IMR-90 (cell line): Measurements from ENCODE around the gene ACVR1. TPM values are rescaled to one million over a fixed set of nuclear protein-coding genes. Genes with fewer than 3 reads are reported as not detected.

Experiments
- ATAC-seq: fragments of 200-7000 bp; cut with Tn5 transposase; 2 replicates; pipeline ENCODE4 v1.9.1; 2020; ENCODE audit warnings: low read depth, mild to moderate bottlenecking, moderate library complexity
- BruUV-seq: library from RNA; stranded (reverse); fragments of 400-500 nt; replicated peaks from 2 replicates; lab custom pipeline; 2021; lab: Mats Ljungman, UMichigan
- CTCF ChIA-PET: fragments of 300-600 bp; formaldehyde crosslinking; extraction: SDS; loops from one replicate; lab custom pipeline; 2021; ENCODE audit warnings: antibody characterized with exemption; lab: Yijun Ruan, JAX
- POLR2A ChIA-PET: fragments of 300-600 bp; sonication (Branson Sonifier 250); formaldehyde crosslinking; loops from one replicate; lab custom pipeline; 2022; ENCODE audit warnings: antibody characterized with exemption; ENCODE audit not compliant: unreplicated experiment; lab: Charles Lee
- DNase-seq: peaks from one replicate; pipeline ENCODE4 v3.0.0; 2013
- H2AFZ ChIP-seq: replicated peaks from 2 replicates; pipeline ENCODE3; 2013; ENCODE audit warnings: low read length, mild to moderate bottlenecking; ENCODE audit not compliant: poor library complexity
- H2AK5ac ChIP-seq: 2 replicates; pipeline ENCODE4 v1.6.1; 2013; ENCODE audit warnings: low read depth, low read length, inconsistent platforms
- H2AK9ac ChIP-seq: replicated peaks from 2 replicates; pipeline ENCODE3; 2013; ENCODE audit warnings: mild to moderate bottlenecking, low read depth, low read length, moderate library complexity; ENCODE audit not compliant: poor library complexity
- H2BK120ac ChIP-seq: 2 replicates; pipeline ENCODE4 v1.6.1; 2013; ENCODE audit warnings: low read depth, low read length, inconsistent platforms
- H2BK15ac ChIP-seq: 3 replicates; pipeline ENCODE4 v1.6.1; 2013; ENCODE audit warnings: low read depth, low read length, inconsistent platforms
- H2BK20ac ChIP-seq: 2 replicates; pipeline ENCODE4 v1.6.1; 2013; ENCODE audit warnings: low read depth, mild to moderate bottlenecking, inconsistent platforms, low read length, moderate library complexity
- H2BK5ac ChIP-seq: 2 replicates; pipeline ENCODE4 v1.6.1; 2013; ENCODE audit warnings: mild to moderate bottlenecking, low read depth, low read length, inconsistent platforms; ENCODE audit not compliant: poor library complexity, severe bottlenecking
- H3K14ac ChIP-seq: replicated peaks from 2 replicates; pipeline ENCODE4 v1.6.1; 2013; ENCODE audit warnings: low read depth, low read length, inconsistent platforms
- H3K18ac ChIP-seq: 2 replicates; pipeline ENCODE4 v1.6.1; 2013; ENCODE audit warnings: low read depth, low read length, control low read depth
- H3K23ac ChIP-seq: 2 replicates; pipeline ENCODE4 v1.6.1; 2013; ENCODE audit warnings: low read depth, low read length, inconsistent platforms
- H3K27ac ChIP-seq: 2 replicates; pipeline ENCODE4 v1.5.1; 2013; ENCODE audit warnings: mild to moderate bottlenecking, control low read depth, low read length; ENCODE audit not compliant: insufficient read depth
- H3K27me3 ChIP-seq: 2 replicates; pipeline ENCODE4 v1.6.1; 2013; ENCODE audit warnings: low read length; ENCODE audit not compliant: control insufficient read depth, insufficient read depth
- H3K36me3 ChIP-seq: 2 replicates; pipeline ENCODE4 v1.6.1; 2013; ENCODE audit warnings: low read length, mixed read lengths; ENCODE audit not compliant: control insufficient read depth, insufficient read depth
- H3K4ac ChIP-seq: 2 replicates; pipeline ENCODE4 v1.6.1; 2013; ENCODE audit warnings: low read depth, low read length, inconsistent platforms
- H3K4me1 ChIP-seq: 2 replicates; pipeline ENCODE4 v1.6.1; 2013; ENCODE audit warnings: low read length, mixed read lengths; ENCODE audit not compliant: control insufficient read depth, insufficient read depth
- H3K4me2 ChIP-seq: 2 replicates; pipeline ENCODE4 v1.6.1; 2013; ENCODE audit warnings: low read depth, mild to moderate bottlenecking, control low read depth, low read length, moderate library complexity
- H3K4me3 ChIP-seq: 2 replicates; pipeline ENCODE4 v1.5.1; 2013; ENCODE audit warnings: low read depth, mild to moderate bottlenecking, control low read depth, low read length, moderate library complexity; ENCODE audit not compliant: insufficient read depth
- H3K56ac ChIP-seq: 2 replicates; pipeline ENCODE4 v1.6.1; 2013; ENCODE audit warnings: low read length, inconsistent platforms; ENCODE audit not compliant: insufficient read depth; ENCODE audit errors: extremely low read depth
- H3K79me1 ChIP-seq, 2 experiments: 2 replicates each; pipeline ENCODE4 v1.6.1; 2013; ENCODE audit warnings: low read length in 2 of 2, inconsistent platforms in 1 of 2, low read depth in 1 of 2
- H3K9ac ChIP-seq: 2 replicates; pipeline ENCODE4 v1.6.1; 2013; ENCODE audit warnings: low read depth, low read length, control low read depth
- H3K9me1 ChIP-seq: 2 replicates; pipeline ENCODE4 v1.6.1; 2013; ENCODE audit warnings: low read length, inconsistent platforms; ENCODE audit not compliant: insufficient read depth
- H3K9me3 ChIP-seq: 2 replicates; pipeline ENCODE4 v1.6.1; 2013; ENCODE audit warnings: low read length; ENCODE audit not compliant: control insufficient read depth, insufficient read depth
- H4K20me1 ChIP-seq: 2 replicates; pipeline ENCODE4 v1.6.1; 2013; ENCODE audit warnings: low read length, inconsistent platforms; ENCODE audit not compliant: insufficient read depth
- H4K5ac ChIP-seq: 2 replicates; pipeline ENCODE4 v1.6.1; 2013; ENCODE audit warnings: mild to moderate bottlenecking, low read depth, low read length, control low read depth
- H4K8ac ChIP-seq, 2 experiments: 2 replicates each; pipeline ENCODE4 v1.6.1; 2013; ENCODE audit warnings: low read depth in 2 of 2, low read length in 2 of 2, control low read depth in 1 of 2, inconsistent platforms in 1 of 2
- H4K91ac ChIP-seq: 2 replicates; pipeline ENCODE4 v1.6.1; 2013; ENCODE audit warnings: low read depth, low read length, inconsistent platforms; ENCODE audit not compliant: insufficient read depth
- CEBPB ChIP-seq: IDR thresholded peaks from 2 replicates; pipeline ENCODE4 v1.6.1; 2012; ENCODE audit warnings: low read depth, low read length, improper control_type of control experiment
- CTCF ChIP-seq: conservative IDR thresholded peaks from 2 replicates; pipeline ENCODE4 v1.5.1; 2012; ENCODE audit warnings: mild to moderate bottlenecking, low read depth, low read length, improper control_type of control experiment
- ELK1 ChIP-seq: fragments of 150-350 bp; IDR thresholded peaks from 2 replicates; pipeline ENCODE4 v1.6.1; 2016; ENCODE audit warnings: low read depth, mild to moderate bottlenecking, low read length, moderate library complexity, borderline replicate concordance
- FOS ChIP-seq: fragments of 150-350 bp; IDR thresholded peaks from 2 replicates; pipeline ENCODE4 v1.6.1; 2016; ENCODE audit warnings: low read depth, low read length
- MAZ ChIP-seq: IDR thresholded peaks from 2 replicates; pipeline ENCODE4 v1.6.1; 2012; ENCODE audit warnings: low read depth, mild to moderate bottlenecking, low read length, improper control_type of control experiment, moderate library complexity, borderline replicate concordance
- MXI1 ChIP-seq: IDR thresholded peaks from 2 replicates; pipeline ENCODE4 v1.6.1; 2012; ENCODE audit warnings: low read depth, mild to moderate bottlenecking, low read length, moderate library complexity, borderline replicate concordance
- NFE2L2 ChIP-seq: fragments of 150-350 bp; IDR thresholded peaks from 2 replicates; pipeline ENCODE4 v1.6.1; 2016; ENCODE audit warnings: low read depth, mild to moderate bottlenecking, low read length
- POLR2A ChIP-seq: IDR thresholded peaks from 2 replicates; pipeline ENCODE4 v1.6.1; 2012; ENCODE audit warnings: mild to moderate bottlenecking, low read depth, low read length
- RAD21 ChIP-seq: IDR thresholded peaks from 2 replicates; pipeline ENCODE4 v1.6.1; 2012; ENCODE audit warnings: low read length, improper control_type of control experiment
- SMC3 ChIP-seq: fragments of 150-350 bp; IDR thresholded peaks from 2 replicates; pipeline ENCODE4 v1.6.1; 2016; ENCODE audit warnings: low read depth, mild to moderate bottlenecking, antibody characterized with exemption, low read length, moderate library complexity
- WGBS, 2 experiments: methylation state at CpG; one replicate each; pipeline versions ENCODE4 v1.1.5 to v1.1.7; 2013; ENCODE audit warnings: missing lambda C conversion rate in 2 of 2; ENCODE audit not compliant: insufficient read length in 1 of 2; ENCODE audit errors: extremely low coverage in 2 of 2; 5-methylcytosine and 5-hydroxymethylcytosine counted together
- dilution Hi-C: fragments of 300-500 bp; cut with HindIII; formaldehyde crosslinking; loops from one replicate; pipeline ENCODE4 v1.14.3; 2018; ENCODE audit warnings: low sequenced_read_pairs; ENCODE audit not compliant: unreplicated experiment
- in situ Hi-C: fragments of 300-500 bp; cut with MboI; formaldehyde crosslinking; loops from 3 replicates; pipeline ENCODE4 v1.14.3; 2019; ENCODE audit warnings: low sequenced_read_pairs, inconsistent platforms, mixed read lengths
- intact Hi-C: fragments of 100-400 bp; cut with micrococcal nuclease; formaldehyde crosslinking; loops from 2 replicates; pipeline ENCODE4 v1.10.0; 2022
- polyA plus RNA-seq, 3 experiments: library from polyadenylated mRNA; depleted of rRNA; stranded (reverse); fragments of >200 nt; gene quantifications; 2 replicates each; pipeline ENCODE4 v1.2.3, GENCODE V29; 2012; ENCODE audit warnings: low replicate concordance in 1 of 3
- total RNA-seq: library from RNA; depleted of rRNA; stranded (reverse); fragments of >200 nt; gene quantifications from 2 replicates; pipeline ENCODE4 v1.2.3, GENCODE V29; 2012

ACVR1 gene
- total and polyA plus RNA-seq, 2 of the 4 experiments (the other 2 are of a cell fraction), result 21.1 to 40.8 TPM

- intact Hi-C loops, result no loop called here
- Histone ChIP-seq H4K8ac (no peak overlapping the region), H2BK15ac (no peak overlapping the region), H2BK20ac (no peak overlapping the region), H3K4ac (no peak overlapping the region), H3K4me3 (no peak overlapping the region), H2BK5ac (no peak overlapping the region), H3K4me2 (no peak overlapping the region), H3K27ac (no peak overlapping the region), H2AFZ (no peak overlapping the region), H3K23ac (no peak overlapping the region), H2AK9ac (no peak overlapping the region), H3K18ac (no peak overlapping the region), H3K9ac (no peak overlapping the region), H3K9me1 (no peaks in the 10 kb centered on the region), H3K9me3 (no peaks in the 10 kb centered on the region), H4K20me1 (no peaks in the 10 kb centered on the region), H3K79me1 (peaks cover 2% of the 10 kb centered on the region in 2 experiments; a peak in 2 of 4 replicates), H3K56ac (no peak overlapping the region), H4K91ac (no peak overlapping the region), H2BK120ac (no peak overlapping the region), H3K4me1 (peaks cover 2% of the 10 kb centered on the region; the same call in 1 of the 2 replicates), H3K27me3 (no peaks in the 10 kb centered on the region), H3K14ac (no peak overlapping the region), H3K36me3 (peaks cover 29% of the 10 kb centered on the region), H4K5ac (no peak overlapping the region), H2AK5ac (no peak overlapping the region)
- WGBS, 2 experiments, result no CpG with 5 or more reads among the region's 2 CpGs
- ChIA-PET POLR2A (no interaction called here), CTCF (no interaction called here)
- BruUV-seq, result no TSS peak
- ATAC-seq (no peak), DNase-seq (no peak)
- in situ Hi-C loops, result no loop called here
- dilution Hi-C loops, result no loop called here
- TF ChIP-seq SMC3 (no peak), ELK1 (no peak), FOS (no peak), NFE2L2 (no peak), POLR2A (no peak), CTCF (no peak), RAD21 (no peak), MAZ (no peak), CEBPB (no peak), MXI1 (no peak)
These were observed 142.9 kb downstream of the ACVR1 start for GRCh38 chr2:157733263-157733662.
